ENCODE measurements around the gene COX7B2.

COX7B2 gene

DNA sequence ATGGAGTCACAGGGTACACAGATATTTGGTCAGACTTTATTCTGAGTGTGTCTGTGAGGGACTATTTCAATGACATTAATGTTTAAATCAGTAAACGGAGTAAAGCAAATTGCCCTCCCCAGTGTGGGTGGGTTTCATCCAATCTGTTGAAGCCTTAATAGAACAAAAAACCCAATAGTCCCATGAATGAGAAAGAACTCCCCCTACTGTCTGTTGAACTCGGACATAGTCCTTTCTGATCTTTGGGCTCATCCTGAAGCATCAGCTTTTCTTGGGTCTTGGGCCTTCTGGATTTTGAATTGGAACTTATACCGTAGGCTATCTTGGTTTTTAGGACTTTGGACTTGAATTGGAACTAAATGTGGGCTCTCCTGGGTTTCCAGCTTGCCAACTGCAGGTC is 193.6 kb downstream of the COX7B2 start:
- no peaks in the 10 kb centered on the region for H3K36me3 ChIP-seq (ENCODE audit: insufficient read depth, low read length)
- no peaks in the 10 kb centered on the region for H3K4me1 ChIP-seq (ENCODE audit: insufficient read depth, low read length)
- H3K9me3 ChIP-seq (ENCODE audit: low read length), result no peaks in the 10 kb centered on the region
- no peak overlapping the region for H3K9ac ChIP-seq (ENCODE audit: low read length)
- no peaks in the 10 kb centered on the region for H3K27me3 ChIP-seq (ENCODE audit: control insufficient read depth in 1 of 2, insufficient read depth in 2 of 2, low read length in 2 of 2)
- no peak overlapping the region for H3K4me3 ChIP-seq (ENCODE audit: low read depth in 1 of 2, low read length in 2 of 2)
- no peak overlapping the region for H3K27ac ChIP-seq (ENCODE audit: low read depth, low read length)

GRCh38 chr4:46698891-46699290 is 210.2 kb downstream of the COX7B2 start:
- no peak overlapping the region for H3K4me3 ChIP-seq (ENCODE audit: low read depth in 1 of 2, low read length in 2 of 2)
- H3K27ac ChIP-seq (ENCODE audit: low read depth, low read length), result no peak overlapping the region
- H3K4me1 ChIP-seq (ENCODE audit: insufficient read depth, low read length), result no peaks in the 10 kb centered on the region

More at GRCh38 chr4:46698891-46699290, 210.2 kb downstream of the COX7B2 start:
- Histone ChIP-seq H3K9ac (ENCODE audit: low read length) (no peak overlapping the region), H3K9me3 (ENCODE audit: low read length) (no peaks in the 10 kb centered on the region), H3K27me3 (ENCODE audit: control insufficient read depth in 1 of 2, insufficient read depth in 2 of 2, low read length in 2 of 2) (no peaks in the 10 kb centered on the region), H3K36me3 (ENCODE audit: insufficient read depth, low read length) (no peaks in the 10 kb centered on the region)

All from muscle layer of colon (tissue), 2 donors.